Measurements from ENCODE around the gene BPIFB1.

DNA sequence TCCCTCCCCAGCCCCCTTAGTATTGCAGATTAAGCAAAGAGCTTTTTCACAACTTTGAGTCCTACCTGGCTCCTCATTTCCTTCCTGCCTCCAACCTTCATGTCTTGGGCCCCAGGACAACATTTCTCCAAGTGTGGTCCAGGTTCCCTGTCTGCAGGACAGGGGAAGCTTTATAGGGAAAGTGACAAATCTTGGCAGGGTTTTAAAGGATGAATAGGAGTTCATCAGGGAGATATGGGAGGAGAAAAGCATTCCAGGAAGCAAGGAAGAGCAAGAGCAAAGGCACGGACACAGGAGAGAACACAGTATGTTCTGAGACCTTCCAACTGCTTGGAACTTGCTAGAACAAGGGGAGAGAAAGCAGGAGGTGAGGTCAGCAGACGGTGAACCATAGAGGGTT lies 1.9 kb downstream of the BPIFB1 start:
- TF ChIP-seq, protein P1, sequence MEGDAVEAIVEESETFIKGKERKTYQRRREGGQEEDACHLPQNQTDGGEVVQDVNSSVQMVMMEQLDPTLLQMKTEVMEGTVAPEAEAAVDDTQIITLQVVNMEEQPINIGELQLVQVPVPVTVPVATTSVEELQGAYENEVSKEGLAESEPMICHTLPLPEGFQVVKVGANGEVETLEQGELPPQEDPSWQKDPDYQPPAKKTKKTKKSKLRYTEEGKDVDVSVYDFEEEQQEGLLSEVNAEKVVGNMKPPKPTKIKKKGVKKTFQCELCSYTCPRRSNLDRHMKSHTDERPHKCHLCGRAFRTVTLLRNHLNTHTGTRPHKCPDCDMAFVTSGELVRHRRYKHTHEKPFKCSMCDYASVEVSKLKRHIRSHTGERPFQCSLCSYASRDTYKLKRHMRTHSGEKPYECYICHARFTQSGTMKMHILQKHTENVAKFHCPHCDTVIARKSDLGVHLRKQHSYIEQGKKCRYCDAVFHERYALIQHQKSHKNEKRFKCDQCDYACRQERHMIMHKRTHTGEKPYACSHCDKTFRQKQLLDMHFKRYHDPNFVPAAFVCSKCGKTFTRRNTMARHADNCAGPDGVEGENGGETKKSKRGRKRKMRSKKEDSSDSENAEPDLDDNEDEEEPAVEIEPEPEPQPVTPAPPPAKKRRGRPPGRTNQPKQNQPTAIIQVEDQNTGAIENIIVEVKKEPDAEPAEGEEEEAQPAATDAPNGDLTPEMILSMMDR (IDR thresholded peaks at IDR 0.05): no peak
- TF ChIP-seq POLR2AphosphoS5 (IDR thresholded peaks at IDR 0.05) (no peak), POLR2A (IDR thresholded peaks at IDR 0.05) (no peak)

Measured in sigmoid colon (tissue), 4 donors.